Measurements from ENCODE around the gene METTL24.

The METTL24 gene

DNA sequence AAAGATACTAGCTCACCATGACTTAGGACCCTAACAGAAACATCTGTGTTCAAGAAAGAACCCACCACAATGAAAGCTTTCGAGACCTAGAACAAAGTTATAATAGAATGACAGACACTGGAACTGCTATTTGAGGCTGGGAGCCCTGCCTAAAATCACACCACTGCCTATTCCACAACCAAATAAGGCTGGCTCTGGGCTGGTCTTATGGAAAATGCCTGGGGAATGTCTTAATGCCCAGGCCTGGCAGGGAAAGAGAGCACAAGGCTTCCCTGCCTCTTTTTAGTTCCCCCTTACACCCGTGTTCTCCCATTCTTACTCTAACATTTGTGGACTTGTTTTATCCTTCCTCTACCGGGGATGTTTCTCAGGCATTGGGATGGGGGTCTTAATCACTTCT is 5.6 kb upstream of the METTL24 start:
- TF ChIP-seq, protein P1, sequence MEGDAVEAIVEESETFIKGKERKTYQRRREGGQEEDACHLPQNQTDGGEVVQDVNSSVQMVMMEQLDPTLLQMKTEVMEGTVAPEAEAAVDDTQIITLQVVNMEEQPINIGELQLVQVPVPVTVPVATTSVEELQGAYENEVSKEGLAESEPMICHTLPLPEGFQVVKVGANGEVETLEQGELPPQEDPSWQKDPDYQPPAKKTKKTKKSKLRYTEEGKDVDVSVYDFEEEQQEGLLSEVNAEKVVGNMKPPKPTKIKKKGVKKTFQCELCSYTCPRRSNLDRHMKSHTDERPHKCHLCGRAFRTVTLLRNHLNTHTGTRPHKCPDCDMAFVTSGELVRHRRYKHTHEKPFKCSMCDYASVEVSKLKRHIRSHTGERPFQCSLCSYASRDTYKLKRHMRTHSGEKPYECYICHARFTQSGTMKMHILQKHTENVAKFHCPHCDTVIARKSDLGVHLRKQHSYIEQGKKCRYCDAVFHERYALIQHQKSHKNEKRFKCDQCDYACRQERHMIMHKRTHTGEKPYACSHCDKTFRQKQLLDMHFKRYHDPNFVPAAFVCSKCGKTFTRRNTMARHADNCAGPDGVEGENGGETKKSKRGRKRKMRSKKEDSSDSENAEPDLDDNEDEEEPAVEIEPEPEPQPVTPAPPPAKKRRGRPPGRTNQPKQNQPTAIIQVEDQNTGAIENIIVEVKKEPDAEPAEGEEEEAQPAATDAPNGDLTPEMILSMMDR (IDR thresholded peaks at IDR 0.05; ENCODE audit: insufficient read depth, low read length): no peak
- TF ChIP-seq, protein P2, sequence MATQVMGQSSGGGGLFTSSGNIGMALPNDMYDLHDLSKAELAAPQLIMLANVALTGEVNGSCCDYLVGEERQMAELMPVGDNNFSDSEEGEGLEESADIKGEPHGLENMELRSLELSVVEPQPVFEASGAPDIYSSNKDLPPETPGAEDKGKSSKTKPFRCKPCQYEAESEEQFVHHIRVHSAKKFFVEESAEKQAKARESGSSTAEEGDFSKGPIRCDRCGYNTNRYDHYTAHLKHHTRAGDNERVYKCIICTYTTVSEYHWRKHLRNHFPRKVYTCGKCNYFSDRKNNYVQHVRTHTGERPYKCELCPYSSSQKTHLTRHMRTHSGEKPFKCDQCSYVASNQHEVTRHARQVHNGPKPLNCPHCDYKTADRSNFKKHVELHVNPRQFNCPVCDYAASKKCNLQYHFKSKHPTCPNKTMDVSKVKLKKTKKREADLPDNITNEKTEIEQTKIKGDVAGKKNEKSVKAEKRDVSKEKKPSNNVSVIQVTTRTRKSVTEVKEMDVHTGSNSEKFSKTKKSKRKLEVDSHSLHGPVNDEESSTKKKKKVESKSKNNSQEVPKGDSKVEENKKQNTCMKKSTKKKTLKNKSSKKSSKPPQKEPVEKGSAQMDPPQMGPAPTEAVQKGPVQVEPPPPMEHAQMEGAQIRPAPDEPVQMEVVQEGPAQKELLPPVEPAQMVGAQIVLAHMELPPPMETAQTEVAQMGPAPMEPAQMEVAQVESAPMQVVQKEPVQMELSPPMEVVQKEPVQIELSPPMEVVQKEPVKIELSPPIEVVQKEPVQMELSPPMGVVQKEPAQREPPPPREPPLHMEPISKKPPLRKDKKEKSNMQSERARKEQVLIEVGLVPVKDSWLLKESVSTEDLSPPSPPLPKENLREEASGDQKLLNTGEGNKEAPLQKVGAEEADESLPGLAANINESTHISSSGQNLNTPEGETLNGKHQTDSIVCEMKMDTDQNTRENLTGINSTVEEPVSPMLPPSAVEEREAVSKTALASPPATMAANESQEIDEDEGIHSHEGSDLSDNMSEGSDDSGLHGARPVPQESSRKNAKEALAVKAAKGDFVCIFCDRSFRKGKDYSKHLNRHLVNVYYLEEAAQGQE (IDR thresholded peaks at IDR 0.05; ENCODE audit: insufficient replicate concordance, low read depth): no peak
- TF ChIP-seq POLR2AphosphoS5 (IDR thresholded peaks at IDR 0.05; ENCODE audit: low read depth): no peak
- TF ChIP-seq GABPA (IDR thresholded peaks at IDR 0.05; ENCODE audit: low read depth): no peak
- TF ChIP-seq SPI1 (IDR thresholded peaks at IDR 0.05; ENCODE audit: borderline replicate concordance, low read depth): no peak
- no peak overlapping the region for H3K27ac ChIP-seq (replicated peaks)
- H3K4me3 ChIP-seq (replicated peaks; ENCODE audit: insufficient read depth, low read length): no peak overlapping the region
- no peak for DNase-seq (ENCODE audit: low read depth in 1 of 2, low spot score in 1 of 2)
- H3K27me3 ChIP-seq (ENCODE audit: insufficient read depth, poor library complexity, severe bottlenecking): peaks cover 33% of the 10 kb centered on the region

DNA sequence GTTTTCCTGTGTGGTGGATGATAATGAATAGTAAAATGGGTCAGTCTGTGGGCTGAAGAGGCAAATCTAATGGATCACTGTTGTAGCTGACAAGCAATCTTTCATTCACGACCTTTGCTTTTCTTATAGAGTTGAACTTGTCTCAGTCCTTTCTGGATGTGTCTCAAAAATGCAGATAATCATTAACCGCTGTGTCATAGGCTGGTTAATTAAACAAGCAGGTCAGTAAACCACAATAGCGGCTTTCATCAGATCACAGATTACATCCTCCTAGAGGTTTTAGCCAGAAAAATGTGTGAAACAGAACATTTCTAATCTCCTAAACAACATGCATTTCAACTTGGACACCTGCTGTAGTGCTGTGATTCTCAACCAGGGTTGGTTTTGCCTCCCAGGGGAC is 2.5 kb upstream of the METTL24 start:
- Histone ChIP-seq H3K4me3 (replicated peaks; ENCODE audit: insufficient read depth, low read length) (no peak overlapping the region), H3K27me3 (ENCODE audit: insufficient read depth, poor library complexity, severe bottlenecking) (peaks cover 45% of the 10 kb centered on the region), H3K27ac (replicated peaks) (no peak overlapping the region)
- TF ChIP-seq SPI1 (IDR thresholded peaks at IDR 0.05; ENCODE audit: borderline replicate concordance, low read depth): no peak
- TF ChIP-seq, protein P1 (IDR thresholded peaks at IDR 0.05; ENCODE audit: insufficient read depth, low read length): no peak
- TF ChIP-seq GABPA (IDR thresholded peaks at IDR 0.05; ENCODE audit: low read depth): no peak
- no peak for DNase-seq (ENCODE audit: low read depth in 1 of 2, low spot score in 1 of 2)

DNA sequence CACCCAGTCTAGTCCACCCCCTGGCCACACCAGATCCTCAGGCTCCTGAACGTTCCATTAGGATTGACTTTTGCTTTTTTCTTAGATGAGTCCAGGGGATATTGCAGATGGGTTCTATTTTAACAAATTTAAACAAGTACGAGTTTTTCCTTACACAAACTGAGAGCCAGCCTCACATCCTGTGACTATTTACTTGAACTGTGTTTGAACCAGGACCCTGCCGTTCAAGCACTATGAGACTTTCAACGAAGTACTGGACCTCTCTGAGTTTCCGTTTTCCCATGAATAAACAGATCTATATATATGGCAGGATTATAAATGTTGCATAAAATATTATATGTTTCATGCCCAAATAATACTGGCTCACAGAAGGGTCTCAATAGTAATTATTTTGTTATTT is 1.4 kb upstream of the METTL24 start:
- Histone ChIP-seq H3K27ac (replicated peaks) (no peak overlapping the region), H3K27me3 (ENCODE audit: insufficient read depth, poor library complexity, severe bottlenecking) (peaks cover 42% of the 10 kb centered on the region), H3K4me3 (replicated peaks; ENCODE audit: insufficient read depth, low read length) (no peak overlapping the region)
- no peak for DNase-seq (ENCODE audit: low read depth in 1 of 2, low spot score in 1 of 2)
- TF ChIP-seq, protein P2 (IDR thresholded peaks at IDR 0.05; ENCODE audit: insufficient replicate concordance, low read depth): no peak
- no peak for TF ChIP-seq GABPA (IDR thresholded peaks at IDR 0.05; ENCODE audit: low read depth)
- TF ChIP-seq, protein P1 (IDR thresholded peaks at IDR 0.05; ENCODE audit: insufficient read depth, low read length): no peak
- TF ChIP-seq SPI1 (IDR thresholded peaks at IDR 0.05; ENCODE audit: borderline replicate concordance, low read depth): no peak
- TF ChIP-seq POLR2AphosphoS5 (IDR thresholded peaks at IDR 0.05; ENCODE audit: low read depth): no peak

DNA sequence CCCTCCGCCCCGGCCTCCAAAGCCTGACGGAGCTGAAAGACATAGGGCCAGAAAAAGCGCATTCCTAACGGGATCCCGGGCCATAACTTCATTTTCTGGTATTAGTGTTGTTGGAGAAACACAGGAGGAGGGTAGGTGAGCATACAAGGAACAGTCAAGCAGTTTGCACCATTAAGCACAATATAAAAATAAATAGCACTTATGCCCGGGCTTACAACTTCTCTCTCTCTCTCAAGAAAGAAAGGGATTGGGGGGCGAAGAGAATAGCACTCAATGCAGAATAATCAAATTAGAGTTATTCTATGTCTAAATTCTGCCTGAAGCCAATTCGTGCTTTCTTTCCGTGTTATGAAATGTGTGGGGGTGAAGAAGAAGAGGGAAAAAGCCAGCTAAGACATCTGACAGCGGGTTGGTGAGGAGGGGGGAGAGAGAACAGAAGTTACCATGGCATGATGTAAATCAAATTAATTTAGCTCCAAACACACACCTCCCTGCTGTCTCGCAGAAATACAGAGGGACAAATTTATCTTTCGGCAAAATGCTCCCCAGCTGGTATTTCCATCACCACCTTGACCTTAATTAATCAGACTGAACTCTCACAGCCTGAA is 508 bp upstream of the METTL24 start:
- no peak overlapping the region for H3K27ac ChIP-seq (replicated peaks)
- no peak for DNase-seq (ENCODE audit: low read depth in 1 of 2, low spot score in 1 of 2)

More for the DNA sequence above, 508 bp upstream of the METTL24 start:
- Histone ChIP-seq H3K27me3 (ENCODE audit: insufficient read depth, poor library complexity, severe bottlenecking) (peaks cover 38% of the 10 kb centered on the region), H3K4me3 (replicated peaks; ENCODE audit: insufficient read depth, low read length) (peak overlapping the region; percentile 36; the same call in 1 of the 2 replicates)
- TF ChIP-seq SPI1 (IDR thresholded peaks at IDR 0.05; ENCODE audit: borderline replicate concordance, low read depth) (no peak), POLR2AphosphoS5 (IDR thresholded peaks at IDR 0.05; ENCODE audit: low read depth) (no peak), GABPA (IDR thresholded peaks at IDR 0.05; ENCODE audit: low read depth) (no peak)
- TF ChIP-seq, protein P2 (IDR thresholded peaks at IDR 0.05; ENCODE audit: insufficient replicate concordance, low read depth): no peak
- TF ChIP-seq, protein P1 (IDR thresholded peaks at IDR 0.05; ENCODE audit: insufficient read depth, low read length): no peak
